Measurements from ENCODE around the gene HTR3B. TPM values are rescaled to one million over a fixed set of nuclear protein-coding genes. Genes with fewer than 3 reads are reported as not detected.
"Not testable (repeated sequence)": the region's sequence is repeated elsewhere in the genome, so short reads cannot be mapped to it uniquely, and the experiment has no call there.

HTR3B gene
- polyA plus RNA-seq, 1 donor from 2014 or later, result not detected

DNA sequence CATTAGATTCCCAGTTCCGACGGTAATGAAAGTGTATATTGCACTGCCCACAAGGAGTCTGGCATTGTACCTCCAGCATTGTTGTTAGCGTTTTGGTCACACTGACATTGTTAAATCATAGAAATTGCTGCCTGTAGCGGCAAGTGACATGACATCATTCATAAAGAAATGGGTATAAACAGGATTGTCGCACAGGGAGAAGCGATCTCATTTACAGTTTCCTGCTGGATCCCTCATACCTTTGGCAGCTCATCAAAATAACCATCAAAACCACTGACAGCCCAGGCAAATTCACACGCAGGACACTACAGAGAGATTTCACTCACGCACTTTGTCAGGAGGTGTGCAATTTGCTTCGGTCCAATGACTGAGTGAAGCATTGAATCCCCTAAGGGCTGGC, 3.5 kb downstream of the HTR3B start:
- no peaks in the 10 kb centered on the region for H3F3A ChIP-seq (ENCODE audit: insufficient read depth, low read length, poor library complexity, severe bottlenecking)
- TF ChIP-seq POLR2AphosphoS5 (IDR thresholded peaks at IDR 0.05) (peak; percentile 62), EP300 (conservative IDR thresholded peaks at IDR 0.05; ENCODE audit: poor library complexity, severe bottlenecking) (peak; percentile 85)
- TF ChIP-seq, protein P1, sequence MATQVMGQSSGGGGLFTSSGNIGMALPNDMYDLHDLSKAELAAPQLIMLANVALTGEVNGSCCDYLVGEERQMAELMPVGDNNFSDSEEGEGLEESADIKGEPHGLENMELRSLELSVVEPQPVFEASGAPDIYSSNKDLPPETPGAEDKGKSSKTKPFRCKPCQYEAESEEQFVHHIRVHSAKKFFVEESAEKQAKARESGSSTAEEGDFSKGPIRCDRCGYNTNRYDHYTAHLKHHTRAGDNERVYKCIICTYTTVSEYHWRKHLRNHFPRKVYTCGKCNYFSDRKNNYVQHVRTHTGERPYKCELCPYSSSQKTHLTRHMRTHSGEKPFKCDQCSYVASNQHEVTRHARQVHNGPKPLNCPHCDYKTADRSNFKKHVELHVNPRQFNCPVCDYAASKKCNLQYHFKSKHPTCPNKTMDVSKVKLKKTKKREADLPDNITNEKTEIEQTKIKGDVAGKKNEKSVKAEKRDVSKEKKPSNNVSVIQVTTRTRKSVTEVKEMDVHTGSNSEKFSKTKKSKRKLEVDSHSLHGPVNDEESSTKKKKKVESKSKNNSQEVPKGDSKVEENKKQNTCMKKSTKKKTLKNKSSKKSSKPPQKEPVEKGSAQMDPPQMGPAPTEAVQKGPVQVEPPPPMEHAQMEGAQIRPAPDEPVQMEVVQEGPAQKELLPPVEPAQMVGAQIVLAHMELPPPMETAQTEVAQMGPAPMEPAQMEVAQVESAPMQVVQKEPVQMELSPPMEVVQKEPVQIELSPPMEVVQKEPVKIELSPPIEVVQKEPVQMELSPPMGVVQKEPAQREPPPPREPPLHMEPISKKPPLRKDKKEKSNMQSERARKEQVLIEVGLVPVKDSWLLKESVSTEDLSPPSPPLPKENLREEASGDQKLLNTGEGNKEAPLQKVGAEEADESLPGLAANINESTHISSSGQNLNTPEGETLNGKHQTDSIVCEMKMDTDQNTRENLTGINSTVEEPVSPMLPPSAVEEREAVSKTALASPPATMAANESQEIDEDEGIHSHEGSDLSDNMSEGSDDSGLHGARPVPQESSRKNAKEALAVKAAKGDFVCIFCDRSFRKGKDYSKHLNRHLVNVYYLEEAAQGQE (IDR thresholded peaks at IDR 0.05; ENCODE audit: borderline replicate concordance), result no peak
- H3K9me2 ChIP-seq (ENCODE audit: insufficient read depth, low read length), result no peaks in the 10 kb centered on the region
- no peaks in the 10 kb centered on the region for H3K79me2 ChIP-seq (replicated peaks; ENCODE audit: insufficient read depth, low read length)
- H3K9ac ChIP-seq (ENCODE audit: low read length), result peak overlapping the region; percentile 13
- no peak overlapping the region for H2AFZ ChIP-seq (ENCODE audit: low read depth, low read length)
- H3K4me2 ChIP-seq (ENCODE audit: low read length), result peak overlapping the region; percentile 28
- no peaks in the 10 kb centered on the region for H3K36me3 ChIP-seq (ENCODE audit: insufficient read depth, low read length)
- no peaks in the 10 kb centered on the region for H3K9me3 ChIP-seq (ENCODE audit: low read length)
- no peaks in the 10 kb centered on the region for H3K27me3 ChIP-seq (ENCODE audit: insufficient read depth, low read depth, low read length)
- H3K27ac ChIP-seq (ENCODE audit: low read length), result peak overlapping the region; percentile 42
- H3K4me3 ChIP-seq (ENCODE audit: low read length), result peak overlapping the region; percentile 39
- no peaks in the 10 kb centered on the region for H4K20me1 ChIP-seq (ENCODE audit: insufficient read depth)

DNA sequence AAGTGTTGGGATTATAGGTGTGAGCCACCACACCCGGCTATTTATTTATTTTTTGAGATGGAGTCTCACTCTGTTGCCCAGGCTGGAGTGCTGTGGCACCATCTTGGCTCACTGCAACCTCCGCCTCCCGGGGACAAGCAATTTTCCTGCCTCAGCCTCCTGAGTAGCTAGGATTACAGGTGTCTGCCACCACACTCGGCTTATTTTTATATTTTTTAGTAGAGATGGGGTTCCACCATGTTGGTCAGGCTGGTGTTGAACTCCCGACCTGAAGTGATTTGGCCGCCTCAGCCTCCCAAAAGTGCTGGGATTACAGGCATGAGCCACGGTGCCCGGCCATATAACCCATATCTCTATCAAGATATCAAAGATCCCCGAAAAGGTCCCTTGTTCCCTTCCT, 6.9 kb downstream of the HTR3B start:
- not testable (repeated sequence) for H3K36me3 ChIP-seq (ENCODE audit: insufficient read depth, low read length); H3K4me3 ChIP-seq (ENCODE audit: low read length); H3K9me3 ChIP-seq (ENCODE audit: low read length); H3K27ac ChIP-seq (ENCODE audit: low read length); H3F3A ChIP-seq (ENCODE audit: insufficient read depth, low read length, poor library complexity, severe bottlenecking); H3K79me2 ChIP-seq (replicated peaks; ENCODE audit: insufficient read depth, low read length); H3K9ac ChIP-seq (ENCODE audit: low read length); H3K4me2 ChIP-seq (ENCODE audit: low read length); H2AFZ ChIP-seq (ENCODE audit: low read depth, low read length); H4K20me1 ChIP-seq (ENCODE audit: insufficient read depth); H3K27me3 ChIP-seq (ENCODE audit: insufficient read depth, low read depth, low read length); H3K9me2 ChIP-seq (ENCODE audit: insufficient read depth, low read length)

DNA sequence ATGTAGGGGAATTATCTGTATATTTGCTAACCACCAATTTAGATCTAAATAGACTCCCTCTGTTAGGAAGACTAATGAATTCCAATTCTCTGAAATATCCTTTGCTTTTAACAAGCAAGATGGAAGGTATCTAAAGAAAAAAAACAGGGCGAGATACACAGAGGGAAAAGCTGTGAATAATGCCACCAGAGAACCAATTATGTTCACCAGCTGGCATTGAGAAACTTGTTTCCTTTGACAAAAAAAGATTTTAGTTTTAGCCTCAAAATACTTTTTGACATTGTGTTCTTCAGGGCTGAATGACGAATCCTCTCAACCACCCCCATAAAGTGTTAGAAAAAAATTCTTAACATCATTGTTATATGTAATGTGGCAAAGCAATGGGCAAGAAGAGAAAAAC, 19.0 kb downstream of the HTR3B start:
- Histone ChIP-seq H3K4me3 (ENCODE audit: low read length) (no peak overlapping the region), H3K9me2 (ENCODE audit: insufficient read depth, low read length) (no peaks in the 10 kb centered on the region), H3K27ac (ENCODE audit: low read length) (no peak overlapping the region), H3K27me3 (ENCODE audit: insufficient read depth, low read depth, low read length) (no peaks in the 10 kb centered on the region), H2AFZ (ENCODE audit: low read depth, low read length) (no peak overlapping the region), H3K36me3 (ENCODE audit: insufficient read depth, low read length) (no peaks in the 10 kb centered on the region), H3F3A (ENCODE audit: insufficient read depth, low read length, poor library complexity, severe bottlenecking) (no peaks in the 10 kb centered on the region), H3K4me2 (ENCODE audit: low read length) (no peak overlapping the region), H3K79me2 (replicated peaks; ENCODE audit: insufficient read depth, low read length) (no peaks in the 10 kb centered on the region), H3K9ac (ENCODE audit: low read length) (no peak overlapping the region), H3K9me3 (ENCODE audit: low read length) (no peaks in the 10 kb centered on the region), H4K20me1 (ENCODE audit: insufficient read depth) (no peaks in the 10 kb centered on the region)
- TF ChIP-seq EZH2 (IDR thresholded peaks at IDR 0.05; ENCODE audit: borderline replicate concordance, insufficient read depth, low read length, poor library complexity, severe bottlenecking) (no peak), RAD21 (conservative IDR thresholded peaks at IDR 0.05) (no peak), TAF1 (IDR thresholded peaks at IDR 0.05; ENCODE audit: low read depth) (no peak), EP300 (conservative IDR thresholded peaks at IDR 0.05; ENCODE audit: poor library complexity, severe bottlenecking) (no peak)
- TF ChIP-seq, protein P1 (IDR thresholded peaks at IDR 0.05; ENCODE audit: borderline replicate concordance), result no peak

Measured in neural cell (in vitro differentiated cells).